ENCODE results near the gene MEA1. TPM values are rescaled to one million over a fixed set of nuclear protein-coding genes. Genes with fewer than 3 reads are reported as not detected.

Gene MEA1
- 10 to 100 TPM; 90.2 to 94.4 TPM for total RNA-seq

GRCh38 chr6:43013843-43014433, at the start of gene MEA1, which contains the start of gene KLHDC3:
Gene MEA1, minus strand, starts transcription at chr6:43013946. Its CDS starts 133 bp downstream, at chr6:43013813.
Gene KLHDC3, plus strand, starts transcription at chr6:43014249. Its CDS starts 2,944 bp downstream, at chr6:43017193.
- Mint-ChIP-seq H3K9me3 (no peaks in the 10 kb centered on the region), H3K36me3 (peaks cover 40% of the 10 kb centered on the region), H3K27me3 (no peaks in the 10 kb centered on the region), H3K4me3 (peak within 1 kb of the TSS; percentile 94), H3K27ac (peak within 1 kb of the TSS; percentile 87), H3K4me1 (ENCODE audit: low read depth) (peaks cover 55% of the 10 kb centered on the region)
- DNase-seq, result peak; percentile 100
- CTCF ChIA-PET, result interaction anchor here (0.5 to 1.2 kb wide), 3 partner anchors 34 to 130 kb away, joined by 3 to 7 read pairs (median 4); no protein-coding TSS in a partner anchor
- intact Hi-C loops (cut with micrococcal nuclease), result loop anchor here (1.0 to 5.0 kb wide), 9 partner anchors 8 to 413 kb away; partner anchors contain the start of genes ABCC10, CNPY3, CUL7 and KLC4
- POLR2A ChIA-PET, result interaction anchor here (0.5 to 3.2 kb wide), 12 partner anchors 8 to 136 kb away, joined by 3 to 15 read pairs (median 5); partner anchors contain the start of genes CNPY3, CUL7, KLC4 and MRPL2

DNA sequence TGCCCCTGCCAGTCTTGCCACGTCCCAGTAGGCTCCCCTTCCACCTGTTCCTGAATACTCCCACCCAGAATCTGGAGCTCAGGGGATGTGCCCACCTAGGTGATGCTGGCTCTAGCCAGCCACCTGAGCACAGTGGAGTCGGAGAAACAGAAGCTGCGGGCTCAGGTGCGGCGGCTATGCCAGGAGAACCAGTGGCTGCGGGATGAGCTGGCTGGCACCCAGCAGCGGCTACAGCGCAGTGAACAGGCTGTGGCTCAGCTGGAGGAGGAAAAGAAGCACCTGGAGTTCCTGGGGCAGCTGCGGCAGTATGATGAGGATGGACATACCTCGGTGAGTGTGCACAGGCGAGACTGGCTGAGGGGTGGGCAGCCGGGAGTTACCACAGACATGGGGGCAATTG, 49.1 kb upstream of the MEA1 start:
- Mint-ChIP-seq H3K4me1 (ENCODE audit: low read depth) (peaks cover 26% of the 10 kb centered on the region), H3K36me3 (peaks cover 2% of the 10 kb centered on the region), H3K4me3 (no peak overlapping the region), H3K27me3 (no peaks in the 10 kb centered on the region), H3K9me3 (no peaks in the 10 kb centered on the region), H3K27ac (no peak overlapping the region)
- ChIA-PET CTCF (interaction anchor here (1.3 kb wide), 1 partner anchor 81 kb away, joined by 4 read pairs; no protein-coding TSS in a partner anchor), POLR2A (no interaction called here)
- intact Hi-C loops (cut with micrococcal nuclease), result no loop called here
- no peak for DNase-seq

- CTCF ChIA-PET, result interaction anchor here (1.4 kb wide), 1 partner anchor 82 kb away, joined by 10 read pairs; no protein-coding TSS in a partner anchor
- H3K9me3 Mint-ChIP-seq, result no peaks in the 10 kb centered on the region
- no peaks in the 10 kb centered on the region for H3K27me3 Mint-ChIP-seq
- H3K4me3 Mint-ChIP-seq, result no peak overlapping the region
- intact Hi-C loops (cut with micrococcal nuclease), result no loop called here
- POLR2A ChIA-PET, result no interaction called here
- no peak for DNase-seq
- peaks cover 29% of the 10 kb centered on the region for H3K4me1 Mint-ChIP-seq (ENCODE audit: low read depth)
- H3K27ac Mint-ChIP-seq, result no peak overlapping the region
- peaks cover 3% of the 10 kb centered on the region for H3K36me3 Mint-ChIP-seq
These were observed 48.1 kb upstream of the MEA1 start for GRCh38 chr6:43061861-43062260.

GRCh38 chr6:43060755-43061633, 47.2 kb upstream of the MEA1 start:
- no peaks in the 10 kb centered on the region for H3K9me3 Mint-ChIP-seq
- H3K4me1 Mint-ChIP-seq (ENCODE audit: low read depth), result peaks cover 29% of the 10 kb centered on the region
- H3K27me3 Mint-ChIP-seq, result no peaks in the 10 kb centered on the region
- ChIA-PET POLR2A (no interaction called here), CTCF (interaction anchor here (0.8 to 1.4 kb wide), 4 partner anchors 9 to 131 kb away, joined by 3 to 10 read pairs (median 4); no protein-coding TSS in a partner anchor)
- peak overlapping the region; percentile 89 for H3K4me3 Mint-ChIP-seq
- H3K27ac Mint-ChIP-seq, result no peak overlapping the region
- intact Hi-C loops (cut with micrococcal nuclease), result no loop called here
- peaks cover 6% of the 10 kb centered on the region for H3K36me3 Mint-ChIP-seq
- no peak for DNase-seq

GRCh38 chr6:43060034-43060754, 46.4 kb upstream of the MEA1 start:
- Mint-ChIP-seq H3K4me3 (peak overlapping the region; percentile 89), H3K27ac (peak overlapping the region; percentile 95), H3K9me3 (no peaks in the 10 kb centered on the region), H3K4me1 (ENCODE audit: low read depth) (peaks cover 29% of the 10 kb centered on the region), H3K27me3 (no peaks in the 10 kb centered on the region), H3K36me3 (peaks cover 13% of the 10 kb centered on the region)
- intact Hi-C loops (cut with micrococcal nuclease), result no loop called here
- ChIA-PET CTCF (interaction anchor here (0.9 to 2.0 kb wide), 6 partner anchors 9 to 130 kb away, joined by 3 to 10 read pairs (median 4); partner anchors contain the start of gene PEX6), POLR2A (interaction anchor here (1.5 to 1.8 kb wide), 2 partner anchors 46 to 130 kb away, joined by 6 to 10 read pairs; partner anchors contain the start of genes CNPY3, KLHDC3 and MEA1)
- no peak for DNase-seq

DNA sequence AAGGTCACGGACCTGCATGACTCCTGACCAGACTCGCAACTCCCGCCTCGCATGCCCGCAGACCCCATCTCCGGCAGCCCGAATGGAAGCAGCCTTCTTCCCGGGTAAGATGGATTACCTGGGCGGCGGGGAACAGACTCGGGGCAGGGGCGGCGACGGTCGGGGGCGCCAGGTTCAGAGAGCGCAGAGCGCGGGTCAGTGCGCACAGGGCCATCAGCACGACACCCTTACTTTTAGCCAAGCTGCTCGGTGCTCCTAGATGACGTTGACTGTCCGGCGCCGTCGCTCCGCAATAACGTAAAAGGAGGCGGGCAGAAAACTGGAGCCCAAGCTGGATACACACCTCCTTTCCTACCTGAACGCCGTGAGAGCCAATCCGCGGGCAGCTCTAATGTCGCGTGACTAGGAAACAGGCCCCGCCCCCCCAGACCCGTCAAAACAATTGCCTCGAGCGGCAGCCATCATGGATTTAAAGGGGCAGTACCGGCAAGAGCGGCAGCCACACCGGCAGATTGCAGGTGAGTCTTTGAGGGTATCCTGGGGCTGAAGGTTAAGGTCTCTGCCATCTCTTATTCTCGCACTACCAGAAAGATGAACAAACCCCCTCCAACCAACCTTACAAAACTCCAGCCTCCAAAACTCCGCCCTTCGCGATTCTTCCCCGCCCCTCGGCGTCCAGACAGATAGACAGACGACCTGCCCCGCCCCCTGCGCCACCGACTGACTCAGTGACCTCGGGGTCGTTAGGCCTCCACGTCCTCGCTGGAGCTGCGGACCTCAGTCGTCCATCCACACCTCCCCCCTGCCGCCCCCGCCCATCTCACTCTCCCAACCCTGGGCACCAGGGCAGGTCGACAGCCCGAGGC, 45.7 kb upstream of the MEA1 start, which contains the start of the genes KLC4 and MRPL2:
Gene KLC4, plus strand, starts transcription at position 464 of the 866 bp plus-strand sequence. CDS start 1,705 bp downstream, outside the sequence.
Gene MRPL2, minus strand, starts transcription at position 267 of the 866 bp plus-strand sequence. Its CDS starts 53 bp downstream, at position 214.
- Mint-ChIP-seq H3K27me3 (no peaks in the 10 kb centered on the region), H3K36me3 (peaks cover 13% of the 10 kb centered on the region), H3K4me3 (peak within 1 kb of the TSS; percentile 89), H3K9me3 (no peaks in the 10 kb centered on the region), H3K4me1 (ENCODE audit: low read depth) (peaks cover 30% of the 10 kb centered on the region), H3K27ac (peak within 1 kb of the TSS; percentile 95)
- intact Hi-C loops (cut with micrococcal nuclease), result loop anchor here (1.0 to 10.0 kb wide), 6 partner anchors 45 to 285 kb away; partner anchors contain the start of genes CNPY3, KLHDC3, PEX6 and SRF
- ChIA-PET POLR2A (interaction anchor here (0.7 to 1.8 kb wide), 11 partner anchors 8 to 313 kb away, joined by 3 to 10 read pairs (median 3); partner anchors contain the start of genes CNPY3, KLHDC3, MEA1 and PEX6), CTCF (interaction anchor here (0.9 to 2.0 kb wide), 6 partner anchors 50 to 158 kb away, joined by 3 to 9 read pairs (median 4); partner anchors contain the start of gene PEX6)
- DNase-seq, result peak; percentile 100

DNA sequence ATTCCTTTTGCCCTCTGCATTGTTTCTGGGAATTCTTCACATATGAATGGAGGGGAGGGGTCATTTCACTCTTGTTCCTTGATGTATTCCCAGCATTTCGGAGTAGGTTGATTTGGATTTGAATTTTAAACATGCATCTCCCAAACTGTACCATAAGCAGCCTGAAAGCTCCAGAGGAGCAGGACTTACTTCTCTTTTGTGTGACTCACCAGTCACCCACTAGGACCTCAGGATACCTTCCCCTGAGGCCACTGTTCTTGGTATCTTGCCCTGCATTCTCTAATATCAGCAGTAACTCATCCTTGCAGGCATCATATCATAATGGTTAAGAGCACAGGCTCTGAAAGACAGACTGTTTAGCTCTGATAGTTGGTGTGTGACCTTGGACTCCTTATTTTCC, 44.8 kb upstream of the MEA1 start:
- ChIA-PET POLR2A (interaction anchor here (0.8 to 1.8 kb wide), 6 partner anchors 38 to 312 kb away, joined by 3 to 10 read pairs (median 4); partner anchors contain the start of genes CNPY3, KLHDC3, MEA1 and PPP2R5D), CTCF (interaction anchor here (1.1 to 2.0 kb wide), 3 partner anchors 49 to 157 kb away, joined by 3 to 9 read pairs (median 5); no protein-coding TSS in a partner anchor)
- H3K27ac Mint-ChIP-seq, result peak overlapping the region; percentile 95
- peaks cover 18% of the 10 kb centered on the region for H3K36me3 Mint-ChIP-seq
- intact Hi-C loops (cut with micrococcal nuclease), result loop anchor here (2.0 to 10.0 kb wide), 3 partner anchors 80 to 284 kb away; partner anchors contain the start of gene PEX6
- peaks cover 37% of the 10 kb centered on the region for H3K4me1 Mint-ChIP-seq (ENCODE audit: low read depth)
- no peaks in the 10 kb centered on the region for H3K27me3 Mint-ChIP-seq
- H3K9me3 Mint-ChIP-seq, result no peaks in the 10 kb centered on the region
- no peak for DNase-seq
- H3K4me3 Mint-ChIP-seq, result peak overlapping the region; percentile 89

GRCh38 chr6:43055966-43056365, 42.2 kb upstream of the MEA1 start:
- Mint-ChIP-seq H3K4me3 (no peak overlapping the region), H3K9me3 (no peaks in the 10 kb centered on the region), H3K27ac (no peak overlapping the region), H3K36me3 (peaks cover 28% of the 10 kb centered on the region), H3K4me1 (ENCODE audit: low read depth) (peaks cover 54% of the 10 kb centered on the region), H3K27me3 (no peaks in the 10 kb centered on the region)
- ChIA-PET CTCF (no interaction called here), POLR2A (interaction anchor here (1.8 kb wide), 1 partner anchor 126 kb away, joined by 5 read pairs; the partner anchor contains the start of gene CNPY3)
- DNase-seq, result no peak
- intact Hi-C loops (cut with micrococcal nuclease), result loop anchor here (5.0 to 10.0 kb wide), 2 partner anchors 86 to 281 kb away; no protein-coding TSS in a partner anchor

GRCh38 chr6:43054206-43054943, 40.6 kb upstream of the MEA1 start:
- H3K36me3 Mint-ChIP-seq, result peaks cover 41% of the 10 kb centered on the region
- intact Hi-C loops (cut with micrococcal nuclease), result loop anchor here (10.0 kb wide), 1 partner anchor 280 kb away; no protein-coding TSS in a partner anchor
- POLR2A ChIA-PET, result interaction anchor here (0.9 to 2.0 kb wide), 7 partner anchors 15 to 125 kb away, joined by 3 to 11 read pairs (median 4); partner anchors contain the start of genes CNPY3, KLHDC3, MEA1 and RRP36

More at GRCh38 chr6:43054206-43054943, 40.6 kb upstream of the MEA1 start:
- CTCF ChIA-PET, result interaction anchor here (0.7 to 1.2 kb wide), 5 partner anchors 22 to 175 kb away, joined by 3 to 5 read pairs (median 4); partner anchors contain the start of gene DNPH1
- Mint-ChIP-seq H3K27ac (peak overlapping the region; percentile 95), H3K4me1 (ENCODE audit: low read depth) (peaks cover 46% of the 10 kb centered on the region), H3K4me3 (peak overlapping the region; percentile 98), H3K9me3 (no peaks in the 10 kb centered on the region), H3K27me3 (no peaks in the 10 kb centered on the region)
- DNase-seq, result no peak

All from activated CD4-positive, alpha-beta memory T cell treated with anti-CD3 and anti-CD28 coated beads for 36 hours (primary cell).